ENCODE data around the gene CPA4.

CPA4 gene

GRCh38 chr7:130369831-130370550, 77.0 kb downstream of the CPA4 start:
- TF ChIP-seq EZH2 (optimal IDR thresholded peaks at IDR 0.05; ENCODE audit: low read depth, low read length) (no peak), EZH2phosphoT487 (IDR thresholded peaks at IDR 0.05; ENCODE audit: low read length) (no peak), CTCF (IDR thresholded peaks at IDR 0.05; ENCODE audit: low read length) (no peak)
- H3K36me3 ChIP-seq (replicated peaks; ENCODE audit: insufficient read depth, low read length) = no peaks in the 10 kb centered on the region
- H3K9me2 ChIP-seq (replicated peaks; ENCODE audit: insufficient read depth, low read length) = no peaks in the 10 kb centered on the region
- H3K9me3 ChIP-seq (replicated peaks; ENCODE audit: insufficient read depth, low read length) = no peaks in the 10 kb centered on the region
- H3K79me2 ChIP-seq (ENCODE audit: low read length) = no peaks in the 10 kb centered on the region
- no peaks in the 10 kb centered on the region for H3K27me3 ChIP-seq (replicated peaks; ENCODE audit: insufficient read depth, low read length)
- H3K4me3 ChIP-seq (ENCODE audit: low read length) = no peak overlapping the region
- H2AFZ ChIP-seq (ENCODE audit: low read length) = no peak overlapping the region
- no peaks in the 10 kb centered on the region for H3K4me1 ChIP-seq (ENCODE audit: low read length)
- no peak overlapping the region for H3K9ac ChIP-seq (ENCODE audit: low read length)
- no peak overlapping the region for H3K4me2 ChIP-seq (ENCODE audit: low read depth, low read length)
- no peak overlapping the region for H3K27ac ChIP-seq (ENCODE audit: low read length)
- DNase-seq = no peak
- no peaks in the 10 kb centered on the region for H4K20me1 ChIP-seq (ENCODE audit: insufficient read depth, low read length)
- H3F3A ChIP-seq (ENCODE audit: insufficient read depth, low read length) = no peaks in the 10 kb centered on the region

- H3K9me3 ChIP-seq (replicated peaks; ENCODE audit: insufficient read depth, low read length) = no peaks in the 10 kb centered on the region
- no peak overlapping the region for H2AFZ ChIP-seq (ENCODE audit: low read length)
- H3K79me2 ChIP-seq (ENCODE audit: low read length) = no peaks in the 10 kb centered on the region
- H3K27ac ChIP-seq (ENCODE audit: low read length) = no peak overlapping the region
- no peaks in the 10 kb centered on the region for H3K36me3 ChIP-seq (replicated peaks; ENCODE audit: insufficient read depth, low read length)
- TF ChIP-seq CTCF (IDR thresholded peaks at IDR 0.05; ENCODE audit: low read length) (no peak), EZH2 (optimal IDR thresholded peaks at IDR 0.05; ENCODE audit: low read depth, low read length) (no peak), EZH2phosphoT487 (IDR thresholded peaks at IDR 0.05; ENCODE audit: low read length) (no peak)
- H3K4me2 ChIP-seq (ENCODE audit: low read depth, low read length) = no peak overlapping the region
- no peaks in the 10 kb centered on the region for H3K4me1 ChIP-seq (ENCODE audit: low read length)
- H3K9me2 ChIP-seq (replicated peaks; ENCODE audit: insufficient read depth, low read length) = no peaks in the 10 kb centered on the region
- H3K9ac ChIP-seq (ENCODE audit: low read length) = no peak overlapping the region
- no peaks in the 10 kb centered on the region for H3K27me3 ChIP-seq (replicated peaks; ENCODE audit: insufficient read depth, low read length)
- H3F3A ChIP-seq (ENCODE audit: insufficient read depth, low read length) = no peaks in the 10 kb centered on the region
- no peak for DNase-seq
- no peaks in the 10 kb centered on the region for H4K20me1 ChIP-seq (ENCODE audit: insufficient read depth, low read length)
- no peak overlapping the region for H3K4me3 ChIP-seq (ENCODE audit: low read length)
Observed at GRCh38 chr7:130371046-130371445, 78.1 kb downstream of the CPA4 start.

GRCh38 chr7:130372402-130373165, 79.6 kb downstream of the CPA4 start:
- Histone ChIP-seq H3K36me3 (replicated peaks; ENCODE audit: insufficient read depth, low read length) (no peaks in the 10 kb centered on the region), H3F3A (ENCODE audit: insufficient read depth, low read length) (no peaks in the 10 kb centered on the region), H4K20me1 (ENCODE audit: insufficient read depth, low read length) (no peaks in the 10 kb centered on the region), H3K9ac (ENCODE audit: low read length) (no peak overlapping the region), H3K27ac (ENCODE audit: low read length) (no peak overlapping the region), H3K79me2 (ENCODE audit: low read length) (no peaks in the 10 kb centered on the region), H3K4me2 (ENCODE audit: low read depth, low read length) (no peak overlapping the region), H2AFZ (ENCODE audit: low read length) (no peak overlapping the region), H3K27me3 (replicated peaks; ENCODE audit: insufficient read depth, low read length) (no peaks in the 10 kb centered on the region), H3K9me3 (replicated peaks; ENCODE audit: insufficient read depth, low read length) (no peaks in the 10 kb centered on the region), H3K4me3 (ENCODE audit: low read length) (no peak overlapping the region), H3K9me2 (replicated peaks; ENCODE audit: insufficient read depth, low read length) (no peaks in the 10 kb centered on the region), H3K4me1 (ENCODE audit: low read length) (no peaks in the 10 kb centered on the region)
- DNase-seq = no peak
- TF ChIP-seq EZH2phosphoT487 (IDR thresholded peaks at IDR 0.05; ENCODE audit: low read length) (no peak), CTCF (IDR thresholded peaks at IDR 0.05; ENCODE audit: low read length) (no peak), EZH2 (optimal IDR thresholded peaks at IDR 0.05; ENCODE audit: low read depth, low read length) (no peak)

Data from MM.1S (cell line).